ENCODE data around the gene NR2F1. TPM values are rescaled to one million over a fixed set of nuclear protein-coding genes. Genes with fewer than 3 reads are reported as not detected.

NR2F1 gene
- total RNA-seq, 1 donor from 2014 or later, result 28.7 TPM

DNA sequence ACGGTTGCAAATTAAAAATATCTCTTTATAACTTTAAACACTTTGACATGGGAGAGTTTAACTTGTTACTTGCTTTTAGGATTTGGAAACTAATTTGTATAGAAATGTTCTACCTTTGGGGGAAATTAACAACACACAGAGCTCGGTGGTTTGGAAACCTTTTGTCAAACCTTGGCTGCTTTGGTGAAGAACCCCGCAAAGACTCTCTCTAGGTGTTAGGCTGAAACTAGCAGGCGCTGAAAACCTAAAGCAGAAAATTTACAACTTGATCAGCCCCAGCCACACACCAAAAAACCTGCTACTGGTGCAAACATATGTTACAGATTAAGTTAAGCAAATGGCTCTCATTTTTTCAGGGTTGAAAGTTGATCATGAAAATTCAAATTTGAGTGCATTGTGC lies 25.8 kb downstream of the NR2F1 start:
- Mint-ChIP-seq H3K27ac (ENCODE audit: unreplicated experiment) (no peak overlapping the region), H3K9me3 (ENCODE audit: low read depth) (no peaks in the 10 kb centered on the region), H3K27me3 (ENCODE audit: low read depth) (peaks cover 20% of the 10 kb centered on the region), H3K4me3 (ENCODE audit: unreplicated experiment) (no peak overlapping the region), H3K36me3 (ENCODE audit: low read depth) (no peaks in the 10 kb centered on the region), H3K4me1 (ENCODE audit: low read depth) (peaks cover 57% of the 10 kb centered on the region)
- DNase-seq (ENCODE audit: low spot score), result no peak
- TF ChIP-seq, protein P1, sequence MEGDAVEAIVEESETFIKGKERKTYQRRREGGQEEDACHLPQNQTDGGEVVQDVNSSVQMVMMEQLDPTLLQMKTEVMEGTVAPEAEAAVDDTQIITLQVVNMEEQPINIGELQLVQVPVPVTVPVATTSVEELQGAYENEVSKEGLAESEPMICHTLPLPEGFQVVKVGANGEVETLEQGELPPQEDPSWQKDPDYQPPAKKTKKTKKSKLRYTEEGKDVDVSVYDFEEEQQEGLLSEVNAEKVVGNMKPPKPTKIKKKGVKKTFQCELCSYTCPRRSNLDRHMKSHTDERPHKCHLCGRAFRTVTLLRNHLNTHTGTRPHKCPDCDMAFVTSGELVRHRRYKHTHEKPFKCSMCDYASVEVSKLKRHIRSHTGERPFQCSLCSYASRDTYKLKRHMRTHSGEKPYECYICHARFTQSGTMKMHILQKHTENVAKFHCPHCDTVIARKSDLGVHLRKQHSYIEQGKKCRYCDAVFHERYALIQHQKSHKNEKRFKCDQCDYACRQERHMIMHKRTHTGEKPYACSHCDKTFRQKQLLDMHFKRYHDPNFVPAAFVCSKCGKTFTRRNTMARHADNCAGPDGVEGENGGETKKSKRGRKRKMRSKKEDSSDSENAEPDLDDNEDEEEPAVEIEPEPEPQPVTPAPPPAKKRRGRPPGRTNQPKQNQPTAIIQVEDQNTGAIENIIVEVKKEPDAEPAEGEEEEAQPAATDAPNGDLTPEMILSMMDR (IDR thresholded peaks at IDR 0.05), result no peak

DNA sequence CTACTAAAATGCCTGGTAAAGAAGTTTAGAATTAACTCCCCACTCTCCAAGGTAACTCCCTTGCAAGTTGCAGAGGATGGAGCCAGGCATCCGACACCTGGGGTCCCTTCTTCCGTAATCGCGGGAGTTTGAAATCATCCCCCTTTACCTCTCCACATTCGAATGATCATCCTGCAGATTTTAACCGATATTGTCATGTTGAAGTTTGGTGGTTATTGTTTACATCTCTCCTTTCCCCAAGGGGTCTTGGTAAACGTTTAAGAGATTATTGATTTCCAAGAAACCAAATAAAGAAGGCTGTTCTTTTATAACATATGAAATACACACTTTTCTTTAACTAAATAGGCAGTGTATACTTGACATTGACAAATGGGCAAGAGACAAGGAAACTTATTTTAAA lies 26.7 kb downstream of the NR2F1 start:
- H3K4me1 Mint-ChIP-seq (ENCODE audit: low read depth), result peaks cover 50% of the 10 kb centered on the region
- no peaks in the 10 kb centered on the region for H3K9me3 Mint-ChIP-seq (ENCODE audit: low read depth)
- H3K4me3 Mint-ChIP-seq (ENCODE audit: unreplicated experiment), result no peak overlapping the region

DNA sequence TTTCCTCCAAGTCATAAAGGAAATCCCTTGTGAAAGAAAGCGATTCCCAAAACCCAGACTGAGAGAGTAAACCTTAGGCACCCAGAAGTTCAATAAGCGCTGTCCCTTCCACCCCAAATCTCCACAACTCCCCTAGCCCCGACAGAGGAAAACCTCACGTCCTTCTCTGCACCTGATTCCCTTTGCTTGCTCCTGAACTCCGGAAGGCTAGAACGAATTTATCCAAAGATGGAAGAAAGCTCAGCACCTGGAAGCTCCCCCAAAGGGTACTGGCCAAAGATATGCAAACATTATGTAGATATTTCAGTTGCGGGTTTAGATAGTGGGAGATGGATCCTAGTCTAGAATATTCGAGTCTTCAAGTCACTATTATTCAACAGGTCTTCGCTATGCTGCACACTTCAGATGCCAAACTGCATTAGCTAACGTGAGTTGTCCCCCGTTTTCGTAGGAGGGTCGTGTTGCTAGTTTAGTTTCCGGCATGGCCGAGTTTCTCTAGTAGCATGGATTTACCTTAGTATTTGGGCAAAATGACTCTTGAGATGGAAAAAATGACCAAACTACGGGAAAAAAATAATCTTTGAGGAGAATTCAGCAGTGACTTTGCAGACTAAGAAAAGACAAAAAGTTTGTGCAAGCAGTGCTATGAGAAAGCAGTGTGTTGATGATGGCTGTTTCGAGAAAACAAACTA lies 27.7 kb downstream of the NR2F1 start:
- Mint-ChIP-seq H3K27ac (ENCODE audit: unreplicated experiment) (no peak overlapping the region), H3K4me1 (ENCODE audit: low read depth) (peaks cover 41% of the 10 kb centered on the region), H3K4me3 (ENCODE audit: unreplicated experiment) (no peak overlapping the region), H3K27me3 (ENCODE audit: low read depth) (peaks cover 20% of the 10 kb centered on the region), H3K9me3 (ENCODE audit: low read depth) (no peaks in the 10 kb centered on the region), H3K36me3 (ENCODE audit: low read depth) (no peaks in the 10 kb centered on the region)
- no peak for DNase-seq (ENCODE audit: low spot score)
- TF ChIP-seq, protein P1 (IDR thresholded peaks at IDR 0.05), result no peak

More for the DNA sequence above, 26.7 kb downstream of the NR2F1 start:
- Mint-ChIP-seq H3K36me3 (ENCODE audit: low read depth) (no peaks in the 10 kb centered on the region), H3K27ac (ENCODE audit: unreplicated experiment) (no peak overlapping the region), H3K27me3 (ENCODE audit: low read depth) (peaks cover 20% of the 10 kb centered on the region)
- DNase-seq (ENCODE audit: low spot score), result no peak
- TF ChIP-seq, protein P1 (IDR thresholded peaks at IDR 0.05), result no peak

DNA sequence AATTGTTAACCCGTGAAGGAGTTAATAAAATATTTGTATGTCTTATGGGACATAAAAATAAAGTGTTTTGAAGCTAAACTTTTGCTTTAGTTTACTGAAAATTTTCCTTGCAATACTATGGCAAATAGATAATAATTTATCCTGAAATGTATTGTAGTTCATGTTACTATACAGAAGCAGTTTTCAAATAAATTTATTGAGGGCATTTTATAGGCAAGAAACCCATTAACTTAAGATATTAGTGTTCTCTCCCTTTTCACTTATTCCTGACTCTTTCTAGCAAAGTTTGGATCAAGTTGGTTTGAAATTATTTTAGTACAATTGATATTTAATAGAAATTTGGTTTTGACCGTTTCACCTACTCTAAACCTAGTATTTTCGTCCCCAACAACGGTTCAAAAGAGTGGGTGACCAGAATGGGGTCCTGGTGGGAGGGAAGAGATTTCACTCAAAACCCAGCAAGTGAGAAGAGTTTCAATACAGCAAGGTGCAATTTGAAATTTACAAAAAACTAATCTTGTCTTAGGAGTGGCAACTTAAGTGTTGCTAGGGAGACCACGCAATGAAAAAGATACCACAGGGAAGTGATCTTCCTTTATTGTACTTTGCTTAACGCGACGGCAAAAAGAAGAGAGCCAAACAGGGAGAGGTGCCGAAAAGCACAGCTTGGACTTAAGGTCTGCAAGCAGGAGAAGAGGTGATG lies 28.4 kb downstream of the NR2F1 start:
- Mint-ChIP-seq H3K9me3 (ENCODE audit: low read depth) (no peaks in the 10 kb centered on the region), H3K27ac (ENCODE audit: unreplicated experiment) (no peak overlapping the region), H3K27me3 (ENCODE audit: low read depth) (peaks cover 20% of the 10 kb centered on the region), H3K36me3 (ENCODE audit: low read depth) (no peaks in the 10 kb centered on the region), H3K4me3 (ENCODE audit: unreplicated experiment) (peak overlapping the region; percentile 82), H3K4me1 (ENCODE audit: low read depth) (peaks cover 34% of the 10 kb centered on the region)
- TF ChIP-seq, protein P1 (IDR thresholded peaks at IDR 0.05), result no peak
- no peak for DNase-seq (ENCODE audit: low spot score)

DNA sequence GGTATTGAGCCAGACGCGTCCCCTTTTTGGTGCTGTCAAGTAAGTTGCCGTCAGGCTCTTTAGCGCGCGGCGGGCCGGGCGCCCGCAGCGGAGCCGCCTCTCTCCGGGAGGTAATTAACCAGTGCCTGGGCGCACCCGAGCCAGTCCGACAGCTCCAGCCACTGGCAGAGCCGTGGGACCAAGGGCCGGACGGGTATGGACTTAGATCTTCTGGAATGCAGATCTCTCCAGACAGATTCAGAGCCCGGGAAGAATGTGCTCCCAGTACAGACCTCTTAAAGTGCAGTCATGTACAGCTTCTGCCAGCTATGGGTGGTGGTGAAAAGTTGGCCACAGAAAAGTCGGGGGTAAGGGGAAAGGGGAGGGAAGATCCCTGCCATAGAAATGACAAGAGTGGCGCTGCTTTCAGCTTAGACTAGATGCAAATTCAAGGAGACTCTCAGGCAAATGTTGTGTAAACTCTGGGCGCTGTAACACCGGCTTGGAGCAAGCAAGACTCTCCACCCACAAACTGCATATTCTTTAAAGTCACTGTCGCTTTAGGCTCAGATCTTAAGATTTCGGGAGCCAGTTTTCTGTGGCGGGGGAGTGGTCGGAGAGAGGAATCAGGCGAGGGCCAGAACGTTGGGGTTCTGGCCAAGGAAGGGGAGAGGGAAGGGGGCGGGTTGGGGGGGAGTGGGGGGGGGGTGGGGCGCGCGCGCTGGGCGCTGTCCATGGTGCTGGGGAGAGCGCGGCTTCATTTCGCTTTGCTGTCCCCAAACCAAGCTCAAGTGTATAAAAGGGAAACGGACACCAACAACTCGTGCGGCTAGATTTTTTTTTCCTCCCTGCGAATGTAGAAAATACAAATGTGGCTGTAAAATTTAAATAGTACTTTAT lies 29.2 kb downstream of the NR2F1 start:
- Mint-ChIP-seq H3K36me3 (ENCODE audit: low read depth) (no peaks in the 10 kb centered on the region), H3K4me1 (ENCODE audit: low read depth) (peaks cover 27% of the 10 kb centered on the region), H3K27ac (ENCODE audit: unreplicated experiment) (peak overlapping the region; percentile 69), H3K4me3 (ENCODE audit: unreplicated experiment) (peak overlapping the region; percentile 82), H3K9me3 (ENCODE audit: low read depth) (no peaks in the 10 kb centered on the region), H3K27me3 (ENCODE audit: low read depth) (peaks cover 20% of the 10 kb centered on the region)
- TF ChIP-seq, protein P1 (IDR thresholded peaks at IDR 0.05), result no peak
- no peak for DNase-seq (ENCODE audit: low spot score)
